Measurements from ENCODE around the gene CD247.
A peak's percentile ranks its signal among the peaks of the same experiment; 100 is the strongest.

The CD247 gene

GRCh38 chr1:167489571-167490340 lies 28.6 kb downstream of the CD247 start:
- no peaks in the 10 kb centered on the region for H3K9me3 ChIP-seq (ENCODE audit: control insufficient read depth, insufficient read depth, low read depth, low read length)
- ChIA-PET POLR2A (no interaction called here), CTCF (no interaction called here)
- H3K27ac ChIP-seq (ENCODE audit: extremely low read depth, low read depth, low read length) = no peak overlapping the region
- TF ChIP-seq ZNF174 (tag by site-specific recombination; IDR thresholded peaks at IDR 0.05) = no peak
- TF ChIP-seq ZBTB21 (tag by site-specific recombination; IDR thresholded peaks at IDR 0.05) = no peak
- TF ChIP-seq ZNF626 (tag by site-specific recombination; IDR thresholded peaks at IDR 0.05) = no peak
- TF ChIP-seq ZNF214 (tag by site-specific recombination; IDR thresholded peaks at IDR 0.05; ENCODE audit: borderline replicate concordance) = no peak
- no peaks in the 10 kb centered on the region for H3K36me3 ChIP-seq (ENCODE audit: control insufficient read depth in 2 of 2, insufficient read depth in 1 of 2, low read length in 2 of 2)
- H3K4me3 ChIP-seq (ENCODE audit: low read depth, low read length) = no peak overlapping the region
- H3K4me1 ChIP-seq (ENCODE audit: control insufficient read depth, insufficient read depth, low read length) = no peaks in the 10 kb centered on the region

- Histone ChIP-seq H3K4me1 (ENCODE audit: control insufficient read depth, insufficient read depth, low read length) (no peaks in the 10 kb centered on the region), H3K4me3 (ENCODE audit: low read depth, low read length) (no peak overlapping the region), H3K36me3 (ENCODE audit: control insufficient read depth in 2 of 2, insufficient read depth in 1 of 2, low read length in 2 of 2) (no peaks in the 10 kb centered on the region), H3K9me3 (ENCODE audit: control insufficient read depth, insufficient read depth, low read depth, low read length) (no peaks in the 10 kb centered on the region), H3K27ac (ENCODE audit: extremely low read depth, low read depth, low read length) (no peak overlapping the region)
- ChIA-PET CTCF (interaction anchor here (0.6 kb wide), 1 partner anchor 22 kb away, joined by 3 read pairs; no protein-coding TSS in a partner anchor), POLR2A (no interaction called here)
- TF ChIP-seq ZNF19 (tag by site-specific recombination; IDR thresholded peaks at IDR 0.05; ENCODE audit: low read depth) (no peak), ZNF558 (tag by site-specific recombination; IDR thresholded peaks at IDR 0.05) (no peak), ZFP41 (tag by site-specific recombination; IDR thresholded peaks at IDR 0.05; ENCODE audit: borderline replicate concordance) (no peak), ZBTB1 (tag by site-specific recombination; IDR thresholded peaks at IDR 0.05) (no peak), TCF7L2 (IDR thresholded peaks at IDR 0.05; ENCODE audit: borderline replicate concordance, low read depth, low read length) (peak; percentile 55; the same call in 1 of the 2 replicates), ZBTB20 (tag by site-specific recombination; IDR thresholded peaks at IDR 0.05) (peak; percentile 13; the same call in 1 of the 2 replicates)
Measured at GRCh38 chr1:167488786-167489185, 29.5 kb downstream of the CD247 start.

DNA sequence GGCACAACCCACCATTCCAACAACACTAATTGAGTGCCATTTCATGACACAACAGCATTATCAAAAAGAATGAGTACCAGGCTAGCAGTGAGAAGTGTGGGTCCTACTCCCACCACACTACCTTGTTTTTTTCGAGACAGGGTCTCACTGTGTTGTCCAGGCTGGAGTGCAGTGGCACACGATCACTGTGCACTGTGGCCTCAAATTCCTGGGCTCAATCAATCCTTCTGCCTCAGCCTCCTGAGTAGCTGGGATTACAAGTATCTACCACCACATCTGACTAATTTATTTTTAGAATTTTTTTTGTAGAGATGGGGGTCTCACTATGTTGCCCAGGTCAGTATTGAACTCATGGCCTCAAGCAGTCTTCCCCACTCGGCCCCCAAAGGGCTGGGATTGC lies 30.7 kb downstream of the CD247 start:
- ChIA-PET POLR2A (no interaction called here), CTCF (no interaction called here)
- TF ChIP-seq ZNF121 (tag by site-specific recombination; IDR thresholded peaks at IDR 0.05) (peak; percentile 81; the same call in 1 of the 2 replicates), ZNF626 (tag by site-specific recombination; IDR thresholded peaks at IDR 0.05) (no peak)
- no peak overlapping the region for H3K27ac ChIP-seq (ENCODE audit: extremely low read depth, low read depth, low read length)
- no peaks in the 10 kb centered on the region for H3K36me3 ChIP-seq (ENCODE audit: control insufficient read depth in 2 of 2, insufficient read depth in 1 of 2, low read length in 2 of 2)
- H3K4me1 ChIP-seq (ENCODE audit: control insufficient read depth, insufficient read depth, low read length) = no peaks in the 10 kb centered on the region
- no peaks in the 10 kb centered on the region for H3K9me3 ChIP-seq (ENCODE audit: control insufficient read depth, insufficient read depth, low read depth, low read length)
- H3K4me3 ChIP-seq (ENCODE audit: low read depth, low read length) = no peak overlapping the region

- TF ChIP-seq SP3 (tag by site-specific recombination; IDR thresholded peaks at IDR 0.05) (no peak), KLF17 (tag by site-specific recombination; IDR thresholded peaks at IDR 0.05) (no peak), GLI2 (tag by site-specific recombination; IDR thresholded peaks at IDR 0.05; ENCODE audit: borderline replicate concordance, low read depth) (no peak), ZFHX2 (tag by site-specific recombination; conservative IDR thresholded peaks at IDR 0.05) (no peak), YY2 (tag by site-specific recombination; IDR thresholded peaks at IDR 0.05) (no peak), ZNF791 (tag by site-specific recombination; IDR thresholded peaks at IDR 0.05) (no peak), INSM2 (tag by site-specific recombination; IDR thresholded peaks at IDR 0.05) (no peak), ZNF677 (tag by site-specific recombination; IDR thresholded peaks at IDR 0.05) (no peak), KLF10 (tag by site-specific recombination; IDR thresholded peaks at IDR 0.05) (no peak), BCL11B (tag by site-specific recombination; IDR thresholded peaks at IDR 0.05; ENCODE audit: low read depth) (no peak)
- ChIA-PET CTCF (interaction anchor here (1.0 to 1.1 kb wide), 2 partner anchors 10 to 54 kb away, joined by 3 to 5 read pairs; no protein-coding TSS in a partner anchor), POLR2A (no interaction called here)
- no peaks in the 10 kb centered on the region for H3K4me1 ChIP-seq (ENCODE audit: control insufficient read depth, insufficient read depth, low read length)
- H3K27ac ChIP-seq (ENCODE audit: extremely low read depth, low read depth, low read length) = no peak overlapping the region
- H3K4me3 ChIP-seq (ENCODE audit: low read depth, low read length) = no peak overlapping the region
- no peaks in the 10 kb centered on the region for H3K36me3 ChIP-seq (ENCODE audit: control insufficient read depth in 2 of 2, insufficient read depth in 1 of 2, low read length in 2 of 2)
- H3K9me3 ChIP-seq (ENCODE audit: control insufficient read depth, insufficient read depth, low read depth, low read length) = no peaks in the 10 kb centered on the region
Measured at GRCh38 chr1:167486090-167486824, 32.1 kb downstream of the CD247 start.
